Neural cell (in vitro differentiated cells): Measurements from ENCODE around the gene KIT. TPM values are rescaled to one million over a fixed set of nuclear protein-coding genes. Genes with fewer than 3 reads are reported as not detected.

Source experiments
- H2AFZ ChIP-seq: fragments of 200-600, 300-800 bp; sonication (generic), shearing (Covaris generic); 2 replicates; pipeline ENCODE4 v1.6.0; 2014; ENCODE audit warnings: low read depth, mild to moderate bottlenecking, antibody characterized with exemption, low read length, moderate library complexity
- H3F3A ChIP-seq: fragments of 200-600 bp; shearing (Covaris generic); 2 replicates; pipeline ENCODE4 v1.6.1; 2016; ENCODE audit warnings: mild to moderate bottlenecking, moderate library complexity, mixed read lengths, antibody characterized with exemption, low read length; ENCODE audit not compliant: insufficient read depth, poor library complexity, severe bottlenecking
- H3K27ac ChIP-seq: fragments of 200-600, 300-800 bp; sonication (generic), shearing (Covaris generic); 2 replicates; pipeline ENCODE4 v1.5.1; 2014; ENCODE audit warnings: mild to moderate bottlenecking, low read length, moderate library complexity
- H3K27me3 ChIP-seq: fragments of 300-800, 200-600 bp; sonication (generic), shearing (Covaris generic); 2 replicates; pipeline ENCODE4 v1.6.0; 2014; ENCODE audit warnings: mild to moderate bottlenecking, low read depth, low read length, moderate library complexity; ENCODE audit not compliant: insufficient read depth
- H3K36me3 ChIP-seq: fragments of 300-800, 200-600 bp; sonication (generic), shearing (Covaris generic); 2 replicates; pipeline ENCODE4 v1.5.1; 2014; ENCODE audit warnings: mild to moderate bottlenecking, antibody characterized with exemption, low read length, moderate library complexity; ENCODE audit not compliant: insufficient read depth
- H3K4me2 ChIP-seq: fragments of 300-800, 200-600 bp; sonication (generic), shearing (Covaris generic); 2 replicates; pipeline ENCODE4 v1.6.0; 2014; ENCODE audit warnings: mild to moderate bottlenecking, low read length
- H3K4me3 ChIP-seq: fragments of 300-800, 200-600 bp; sonication (generic), shearing (Covaris generic); 2 replicates; pipeline ENCODE4 v1.5.1; 2014; ENCODE audit warnings: mild to moderate bottlenecking, low read length, moderate library complexity
- H3K79me2 ChIP-seq: fragments of 200-600 bp; shearing (Covaris generic); replicated peaks from 2 replicates; pipeline ENCODE4 v1.6.0; 2014; ENCODE audit warnings: mild to moderate bottlenecking, low read length, moderate library complexity; ENCODE audit not compliant: insufficient read depth
- H3K9ac ChIP-seq: fragments of 300-800, 200-600 bp; sonication (generic), shearing (Covaris generic); 2 replicates; pipeline ENCODE4 v1.6.1; 2016; ENCODE audit warnings: mild to moderate bottlenecking, low read length, mixed read lengths
- H3K9me2 ChIP-seq: fragments of 200-600 bp; shearing (Covaris generic); 2 replicates; pipeline ENCODE4 v1.6.1; 2016; ENCODE audit warnings: mild to moderate bottlenecking, low read length, mixed read lengths; ENCODE audit not compliant: insufficient read depth
- H3K9me3 ChIP-seq: fragments of 200-600, 300-800 bp; sonication (generic), shearing (Covaris generic); 2 replicates; pipeline ENCODE4 v1.6.1; 2016; ENCODE audit warnings: mild to moderate bottlenecking, mixed run types, low read length, moderate library complexity, mixed read lengths
- H4K20me1 ChIP-seq: fragments of 200-600 bp; shearing (Covaris generic); 2 replicates; pipeline ENCODE4 v1.6.1; 2016; ENCODE audit warnings: mild to moderate bottlenecking, mixed run types; ENCODE audit not compliant: insufficient read depth
- CTCF ChIP-seq: fragments of 450-650 bp; IDR thresholded peaks from 2 replicates; pipeline ENCODE4 v1.5.1; 2014; ENCODE audit warnings: antibody characterized with exemption, mild to moderate bottlenecking, moderate library complexity; ENCODE audit not compliant: poor library complexity, severe bottlenecking
- EP300 ChIP-seq: fragments of 450-650 bp; conservative IDR thresholded peaks from 2 replicates; pipeline ENCODE4 v1.6.1; 2014; ENCODE audit warnings: antibody characterized with exemption, mild to moderate bottlenecking, moderate library complexity; ENCODE audit not compliant: poor library complexity, severe bottlenecking
- EZH2 ChIP-seq: fragments of 200-600, 300-800 bp; shearing (Covaris generic), sonication (generic); IDR thresholded peaks from 2 replicates; pipeline ENCODE4 v1.6.1; 2014; ENCODE audit warnings: antibody characterized with exemption, low read length, borderline replicate concordance, mild to moderate bottlenecking; ENCODE audit not compliant: insufficient read depth, poor library complexity, severe bottlenecking
- MXI1 ChIP-seq: fragments of 450-650 bp; conservative IDR thresholded peaks from 2 replicates; pipeline ENCODE4 v1.6.1; 2014; ENCODE audit warnings: antibody characterized with exemption, mild to moderate bottlenecking; ENCODE audit not compliant: poor library complexity, severe bottlenecking
- POLR2AphosphoS5 ChIP-seq: IDR thresholded peaks from 2 replicates; pipeline ENCODE4 v1.6.1; 2012
- RAD21 ChIP-seq: fragments of 450-650 bp; conservative IDR thresholded peaks from 2 replicates; pipeline ENCODE4 v1.6.1; 2014; ENCODE audit warnings: antibody characterized with exemption, mild to moderate bottlenecking, moderate library complexity
- REST ChIP-seq: IDR thresholded peaks from 2 replicates; pipeline ENCODE4 v1.6.1; 2012; ENCODE audit warnings: borderline replicate concordance
- SMC3 ChIP-seq: fragments of 450-650 bp; conservative IDR thresholded peaks from 2 replicates; pipeline ENCODE4 v1.6.1; 2014; ENCODE audit warnings: antibody characterized with exemption, mild to moderate bottlenecking, moderate library complexity; ENCODE audit not compliant: poor library complexity
- TAF1 ChIP-seq: IDR thresholded peaks from 2 replicates; pipeline ENCODE4 v1.6.1; 2012; ENCODE audit warnings: low read depth
- polyA plus RNA-seq: library from polyadenylated mRNA; depleted of rRNA; stranded (reverse); fragments of >200 nt; gene quantifications from 2 replicates; pipeline ENCODE4 v1.2.3, GENCODE V29; 2014

The KIT gene
- polyA plus RNA-seq, 1 donor from 2014 or later, result 0.95 TPM

- Histone ChIP-seq H3K27ac (no peak overlapping the region), H3K9ac (no peak overlapping the region), H3K27me3 (no peaks in the 10 kb centered on the region), H3K36me3 (no peaks in the 10 kb centered on the region), H3K79me2 (no peaks in the 10 kb centered on the region), H3F3A (no peaks in the 10 kb centered on the region), H3K9me3 (no peaks in the 10 kb centered on the region), H4K20me1 (no peaks in the 10 kb centered on the region), H2AFZ (no peak overlapping the region), H3K9me2 (no peaks in the 10 kb centered on the region), H3K4me2 (no peak overlapping the region), H3K4me3 (no peak overlapping the region)
- TF ChIP-seq POLR2AphosphoS5 (no peak), CTCF (no peak), REST (no peak), MXI1 (no peak), EP300 (no peak), SMC3 (no peak), TAF1 (no peak), RAD21 (no peak), EZH2 (no peak)
These were observed 71.5 kb downstream of the KIT start for GRCh38 chr4:54729256-54729655.

- Histone ChIP-seq H4K20me1 (no peaks in the 10 kb centered on the region), H3K4me2 (no peak overlapping the region), H3K9me2 (no peaks in the 10 kb centered on the region), H2AFZ (no peak overlapping the region), H3K36me3 (no peaks in the 10 kb centered on the region), H3K79me2 (no peaks in the 10 kb centered on the region), H3F3A (no peaks in the 10 kb centered on the region), H3K9ac (no peak overlapping the region), H3K27me3 (no peaks in the 10 kb centered on the region), H3K9me3 (no peaks in the 10 kb centered on the region), H3K4me3 (no peak overlapping the region), H3K27ac (no peak overlapping the region)
- TF ChIP-seq EP300 (no peak), CTCF (no peak), REST (no peak)
These were observed 72.8 kb downstream of the KIT start for GRCh38 chr4:54730581-54730980.
